ENCODE results near the gene LHFPL5. TPM values are rescaled to one million over a fixed set of nuclear protein-coding genes. Genes with fewer than 3 reads are reported as not detected.
A peak's percentile ranks its signal among the peaks of the same experiment; 100 is the strongest.

The LHFPL5 gene
- total and polyA plus RNA-seq, 2 experiments from 2014 or later = not detected

GRCh38 chr6:35829306-35829705 lies 24.2 kb downstream of the LHFPL5 start (continued):
- TF ChIP-seq ETS1 (IDR thresholded peaks at IDR 0.05) (no peak), ZNF114 (CRISPR knock-in tag; IDR thresholded peaks at IDR 0.05) (no peak)

GRCh38 chr6:35831257-35832007 lies 26.3 kb downstream of the LHFPL5 start:
- Histone ChIP-seq H3K27ac (ENCODE audit: low read depth) (peak overlapping the region; percentile 68), H3K36me3 (ENCODE audit: insufficient read depth) (peaks cover 14% of the 10 kb centered on the region), H3K4me3 (no peak overlapping the region), H3K27me3 (ENCODE audit: insufficient read depth) (no peaks in the 10 kb centered on the region), H2AFZ (no peak overlapping the region), H3K4me1 (ENCODE audit: insufficient read depth) (no peaks in the 10 kb centered on the region), H3K4me2 (no peak overlapping the region), H3K79me2 (replicated peaks; ENCODE audit: insufficient read depth) (no peaks in the 10 kb centered on the region), H3F3A (replicated peaks; ENCODE audit: low read depth) (peaks cover 6% of the 10 kb centered on the region; the same call in 1 of the 2 replicates), H3K9me2 (ENCODE audit: insufficient read depth) (no peaks in the 10 kb centered on the region), H4K20me1 (replicated peaks; ENCODE audit: insufficient read depth) (no peaks in the 10 kb centered on the region)
- Mint-ChIP-seq H3K27me3 (ENCODE audit: insufficient read depth, low read depth, poor library complexity) (peaks cover 3% of the 10 kb centered on the region), H3K27ac (no peak overlapping the region), H3K36me3 (ENCODE audit: low read depth) (peaks cover 26% of the 10 kb centered on the region), H3K4me3 (no peak overlapping the region), H3K4me1 (no peaks in the 10 kb centered on the region), H3K9me3 (no peaks in the 10 kb centered on the region)
- ATAC-seq (no peak; the same call in 2 of the 3 replicates), DNase-seq (ENCODE audit: low spot score) (no peak)
- TF ChIP-seq CTCF (conservative IDR thresholded peaks at IDR 0.05; ENCODE audit: low read depth in 2 of 2) (no peak), REST (IDR thresholded peaks at IDR 0.05; ENCODE audit: unreplicated experiment) (no peak), POLR2AphosphoS5 (IDR thresholded peaks at IDR 0.05; ENCODE audit: low read depth) (no peak), STAT1 (IDR thresholded peaks at IDR 0.05; ENCODE audit: unreplicated experiment) (no peak), NANOG (IDR thresholded peaks at IDR 0.05; ENCODE audit: borderline replicate concordance) (no peak), ZNF114 (CRISPR knock-in tag; IDR thresholded peaks at IDR 0.05) (no peak), ZNF462 (CRISPR knock-in tag; IDR thresholded peaks at IDR 0.05) (no peak), ETS1 (IDR thresholded peaks at IDR 0.05) (no peak), EZH2phosphoT487 (IDR thresholded peaks at IDR 0.05; ENCODE audit: unreplicated experiment) (no peak), CREB1 (CRISPR knock-in tag; IDR thresholded peaks at IDR 0.05; ENCODE audit: low read depth) (no peak)
